ENCODE measurements around the gene COX6B1.

COX6B1 gene

GRCh38 chr19:35612224-35612558, 35.9 kb upstream of the COX6B1 start:
- DNase-seq (ENCODE audit: low read depth in 1 of 2, low spot score in 1 of 2), result no peak
- Histone ChIP-seq H3K4me3 (replicated peaks; ENCODE audit: insufficient read depth, low read length) (peak overlapping the region; percentile 74), H3K27ac (replicated peaks) (no peak overlapping the region), H3K27me3 (ENCODE audit: insufficient read depth, poor library complexity, severe bottlenecking) (no peaks in the 10 kb centered on the region)
- TF ChIP-seq GABPA (IDR thresholded peaks at IDR 0.05; ENCODE audit: low read depth), result no peak
- TF ChIP-seq CTCF (IDR thresholded peaks at IDR 0.05; ENCODE audit: insufficient read depth, low read length), result no peak
- no peak for TF ChIP-seq REST (IDR thresholded peaks at IDR 0.05; ENCODE audit: insufficient replicate concordance, low read depth)
- TF ChIP-seq SPI1 (IDR thresholded peaks at IDR 0.05; ENCODE audit: borderline replicate concordance, low read depth), result no peak
- TF ChIP-seq POLR2AphosphoS5 (IDR thresholded peaks at IDR 0.05; ENCODE audit: low read depth), result no peak

- Histone ChIP-seq H3K4me3 (replicated peaks; ENCODE audit: insufficient read depth, low read length) (peak within 1 kb of the TSS; percentile 74), H3K27ac (replicated peaks) (peak within 1 kb of the TSS; percentile 78), H3K27me3 (ENCODE audit: insufficient read depth, poor library complexity, severe bottlenecking) (no peaks in the 10 kb centered on the region)
- peak; percentile 86 to 93 for DNase-seq (ENCODE audit: low read depth in 1 of 2, low spot score in 1 of 2)
- TF ChIP-seq CTCF (IDR thresholded peaks at IDR 0.05; ENCODE audit: insufficient read depth, low read length) (no peak), GABPA (IDR thresholded peaks at IDR 0.05; ENCODE audit: low read depth) (no peak), SPI1 (IDR thresholded peaks at IDR 0.05; ENCODE audit: borderline replicate concordance, low read depth) (no peak), POLR2AphosphoS5 (IDR thresholded peaks at IDR 0.05; ENCODE audit: low read depth) (peak; percentile 83), REST (IDR thresholded peaks at IDR 0.05; ENCODE audit: insufficient replicate concordance, low read depth) (peak; percentile 25)
Measured at GRCh38 chr19:35612559-35613321, 35.4 kb upstream of the COX6B1 start, which contains the start of gene HAUS5. Gene HAUS5, plus strand, starts transcription at chr19:35612735. Its CDS starts 60 bp downstream, at chr19:35612795.

- no peak for TF ChIP-seq POLR2AphosphoS5 (IDR thresholded peaks at IDR 0.05; ENCODE audit: low read depth)
- TF ChIP-seq CTCF (IDR thresholded peaks at IDR 0.05; ENCODE audit: insufficient read depth, low read length), result no peak
- no peak for TF ChIP-seq SPI1 (IDR thresholded peaks at IDR 0.05; ENCODE audit: borderline replicate concordance, low read depth)
- no peak for TF ChIP-seq REST (IDR thresholded peaks at IDR 0.05; ENCODE audit: insufficient replicate concordance, low read depth)
- TF ChIP-seq GABPA (IDR thresholded peaks at IDR 0.05; ENCODE audit: low read depth), result no peak
Measured at GRCh38 chr19:35613574-35613973, 34.5 kb upstream of the COX6B1 start.

More at GRCh38 chr19:35613574-35613973, 34.5 kb upstream of the COX6B1 start:
- DNase-seq (ENCODE audit: low read depth in 1 of 2, low spot score in 1 of 2), result no peak
- no peak overlapping the region for H3K4me3 ChIP-seq (replicated peaks; ENCODE audit: insufficient read depth, low read length)
- H3K27me3 ChIP-seq (ENCODE audit: insufficient read depth, poor library complexity, severe bottlenecking), result no peaks in the 10 kb centered on the region
- H3K27ac ChIP-seq (replicated peaks), result no peak overlapping the region
